ENCODE measurements around the gene SEL1L.

DNA sequence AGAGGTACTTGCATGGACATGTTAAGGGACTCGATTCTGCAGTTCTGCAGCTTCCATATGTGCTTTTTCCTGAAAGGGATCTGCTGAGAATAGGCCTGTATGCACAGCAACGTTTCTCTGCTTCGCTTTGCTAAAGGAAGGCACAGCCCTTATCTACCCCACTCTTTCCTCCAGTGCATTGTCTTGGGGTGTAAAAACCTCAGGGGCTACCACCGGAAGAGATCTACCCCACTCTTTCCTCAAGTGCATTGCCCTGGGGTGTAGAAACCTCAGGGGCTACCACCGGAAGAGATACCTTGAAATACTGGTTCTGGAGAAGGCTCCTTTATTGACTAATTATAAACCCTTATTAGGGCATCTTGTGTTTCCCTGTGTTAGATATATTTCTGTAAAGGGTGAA is 52.9 kb downstream of the SEL1L start:
- TF ChIP-seq, protein P1, sequence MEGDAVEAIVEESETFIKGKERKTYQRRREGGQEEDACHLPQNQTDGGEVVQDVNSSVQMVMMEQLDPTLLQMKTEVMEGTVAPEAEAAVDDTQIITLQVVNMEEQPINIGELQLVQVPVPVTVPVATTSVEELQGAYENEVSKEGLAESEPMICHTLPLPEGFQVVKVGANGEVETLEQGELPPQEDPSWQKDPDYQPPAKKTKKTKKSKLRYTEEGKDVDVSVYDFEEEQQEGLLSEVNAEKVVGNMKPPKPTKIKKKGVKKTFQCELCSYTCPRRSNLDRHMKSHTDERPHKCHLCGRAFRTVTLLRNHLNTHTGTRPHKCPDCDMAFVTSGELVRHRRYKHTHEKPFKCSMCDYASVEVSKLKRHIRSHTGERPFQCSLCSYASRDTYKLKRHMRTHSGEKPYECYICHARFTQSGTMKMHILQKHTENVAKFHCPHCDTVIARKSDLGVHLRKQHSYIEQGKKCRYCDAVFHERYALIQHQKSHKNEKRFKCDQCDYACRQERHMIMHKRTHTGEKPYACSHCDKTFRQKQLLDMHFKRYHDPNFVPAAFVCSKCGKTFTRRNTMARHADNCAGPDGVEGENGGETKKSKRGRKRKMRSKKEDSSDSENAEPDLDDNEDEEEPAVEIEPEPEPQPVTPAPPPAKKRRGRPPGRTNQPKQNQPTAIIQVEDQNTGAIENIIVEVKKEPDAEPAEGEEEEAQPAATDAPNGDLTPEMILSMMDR (IDR thresholded peaks at IDR 0.05): no peak
- no peak for TF ChIP-seq POLR2A (IDR thresholded peaks at IDR 0.05)
